H1 (cell line): Measurements from ENCODE around the gene ARHGAP6. TPM values are rescaled to one million over a fixed set of nuclear protein-coding genes. Genes with fewer than 3 reads are reported as not detected.

ENCODE experiments used
- CTCF ChIA-PET: fragments of 300-600 bp; sonication (Branson Sonifier 250); formaldehyde crosslinking; loops from one replicate; lab custom pipeline; 2021; ENCODE audit not compliant: partially characterized antibody; lab: Charles Lee
- POLR2A ChIA-PET: fragments of 300-600 bp; sonication (Branson Sonifier 250); formaldehyde crosslinking; loops from one replicate; lab custom pipeline; 2021; ENCODE audit warnings: inconsistent platforms; ENCODE audit not compliant: partially characterized antibody; lab: Charles Lee
- DNase-seq, 2 experiments: peaks; one replicate each; pipeline versions ENCODE4 v3.0.0 to v3.0.0-alpha.2; 2010 to 2022; ENCODE audit warnings: low spot score in 2 of 2, low read depth in 1 of 2, mixed read lengths in 1 of 2
- FAIRE-seq: peaks from 2 replicates; lab custom pipeline; 2011; peaks lifted over from hg19 to GRCh38; lab: Jason Lieb, UNC
- H2AFZ ChIP-seq: 2 replicates; pipeline ENCODE4 v1.8.1; 2012; ENCODE audit warnings: low read length, inconsistent platforms
- H2AK5ac ChIP-seq: 2 replicates; pipeline ENCODE4 v1.6.1; 2013; ENCODE audit warnings: low read depth, low read length
- H2BK120ac ChIP-seq: replicated peaks from 2 replicates; pipeline ENCODE3; 2013; ENCODE audit warnings: low read depth, low read length, inconsistent platforms
- H2BK12ac ChIP-seq: 2 replicates; pipeline ENCODE4 v1.6.1; 2013; ENCODE audit warnings: low read depth, low read length
- H2BK15ac ChIP-seq: 2 replicates; pipeline ENCODE4 v1.6.1; 2013; ENCODE audit warnings: low read length
- H2BK20ac ChIP-seq: 2 replicates; pipeline ENCODE4 v1.6.1; 2013; ENCODE audit warnings: low read length
- H2BK5ac ChIP-seq: 2 replicates; pipeline ENCODE4 v1.6.1; 2013; ENCODE audit warnings: low read depth, low read length
- H3K14ac ChIP-seq: 2 replicates; pipeline ENCODE4 v1.6.1; 2013; ENCODE audit warnings: inconsistent platforms; ENCODE audit not compliant: insufficient read length
- H3K18ac ChIP-seq: 2 replicates; pipeline ENCODE4 v1.6.1; 2013; ENCODE audit warnings: low read length; ENCODE audit errors: extremely low read depth
- H3K23ac ChIP-seq: 2 replicates; pipeline ENCODE4 v1.6.1; 2013; ENCODE audit warnings: inconsistent platforms; ENCODE audit not compliant: insufficient read length
- H3K23me2 ChIP-seq: 2 replicates; pipeline ENCODE4 v1.6.1; 2013; ENCODE audit warnings: low read depth, low read length
- H3K27ac ChIP-seq: 2 replicates; pipeline ENCODE4 v1.6.1; 2011; ENCODE audit warnings: low read depth, low read length, inconsistent platforms
- H3K27me3 ChIP-seq, 4 experiments: replicated peaks in 1 of 4; 1 replicate in 1 of 4; 2 replicates in 3 of 4; pipeline versions ENCODE4 v1.6.1 to v1.8.1; 2011 to 2013; ENCODE audit warnings: low read length in 3 of 4, mild to moderate bottlenecking in 3 of 4, inconsistent platforms in 2 of 4, mixed read lengths in 2 of 4, moderate library complexity in 1 of 4; ENCODE audit not compliant: control insufficient read depth in 3 of 4, insufficient read depth in 3 of 4; ENCODE audit errors: extremely low read depth in 1 of 4
- H3K36me3 ChIP-seq, 4 experiments: 2 replicates each; pipeline versions ENCODE4 v1.6.1 to v1.8.1; 2011 to 2013; ENCODE audit warnings: mild to moderate bottlenecking in 4 of 4, low read length in 3 of 4, moderate library complexity in 2 of 4, control low read depth in 1 of 4, inconsistent platforms in 1 of 4; ENCODE audit not compliant: insufficient read depth in 4 of 4, control insufficient read depth in 2 of 4
- H3K4ac ChIP-seq: replicated peaks from 2 replicates; pipeline ENCODE3; 2013; ENCODE audit warnings: low read length, low read depth, mixed read lengths, inconsistent platforms; ENCODE audit not compliant: insufficient read length
- H3K4me1 ChIP-seq, 4 experiments: replicated peaks in 1 of 4; 1 replicate in 1 of 4; 2 replicates in 3 of 4; pipeline versions ENCODE4 v1.6.1 to v1.8.1; 2011 to 2013; ENCODE audit warnings: low read length in 3 of 4, inconsistent platforms in 2 of 4, mixed read lengths in 1 of 4; ENCODE audit not compliant: insufficient read depth in 4 of 4, control insufficient read depth in 3 of 4
- H3K4me2 ChIP-seq, 2 experiments: 2 replicates each; pipeline versions ENCODE4 v1.6.1 to v1.8.1; 2011 to 2013; ENCODE audit warnings: low read depth in 2 of 2, low read length in 2 of 2, control low read depth in 1 of 2, inconsistent platforms in 1 of 2, mild to moderate bottlenecking in 1 of 2; ENCODE audit not compliant: insufficient read depth in 1 of 2
- H3K4me3 ChIP-seq, 4 experiments: fragments of 200-600, 300-600 bp in 1 of 4; sonication (generic), shearing (Covaris generic), sonication (Bioruptor Twin) in 1 of 4; 2 replicates each; pipeline versions ENCODE4 v1.5.1 to v1.8.1; 2011 to 2016; ENCODE audit warnings: low read length in 4 of 4, low read depth in 3 of 4, control low read depth in 2 of 4, inconsistent platforms in 2 of 4, mild to moderate bottlenecking in 2 of 4, mixed read lengths in 1 of 4, moderate library complexity in 1 of 4; ENCODE audit not compliant: insufficient read depth in 2 of 4; ENCODE audit errors: extremely low read depth in 1 of 4
- H3K56ac ChIP-seq: replicated peaks from 2 replicates; pipeline ENCODE3; 2013; ENCODE audit warnings: low read depth, mild to moderate bottlenecking, mixed read lengths, low read length, inconsistent platforms; ENCODE audit not compliant: insufficient read length
- H3K79me1 ChIP-seq: 2 replicates; pipeline ENCODE4 v1.6.1; 2013; ENCODE audit warnings: low read depth, low read length, control low read depth
- H3K79me2 ChIP-seq, 2 experiments: 2 replicates each; pipeline versions ENCODE4 v1.6.1 to v1.8.1; 2012 to 2013; ENCODE audit warnings: low read length in 2 of 2, mild to moderate bottlenecking in 2 of 2, inconsistent platforms in 1 of 2; ENCODE audit not compliant: insufficient read depth in 2 of 2, control insufficient read depth in 1 of 2
- H3K9ac ChIP-seq, 4 experiments: replicated peaks in 1 of 4; 1 replicate in 1 of 4; 2 replicates in 3 of 4; pipeline versions ENCODE4 v1.6.1 to v1.8.1; 2011 to 2013; ENCODE audit warnings: low read depth in 3 of 4, low read length in 3 of 4, control low read depth in 2 of 4, mild to moderate bottlenecking in 2 of 4, moderate library complexity in 2 of 4, inconsistent platforms in 1 of 4; ENCODE audit errors: extremely low read depth in 1 of 4
- H3K9me3 ChIP-seq, 2 experiments: 2 replicates each; pipeline versions ENCODE4 v1.6.1 to v1.8.1; 2012 to 2013; ENCODE audit warnings: mild to moderate bottlenecking in 2 of 2, moderate library complexity in 2 of 2, control low read depth in 1 of 2, inconsistent platforms in 1 of 2, low read depth in 1 of 2, low read length in 1 of 2, mixed read lengths in 1 of 2; ENCODE audit not compliant: insufficient read depth in 2 of 2
- H4K20me1 ChIP-seq, 2 experiments: replicated peaks in 1 of 2; 2 replicates each; pipeline versions ENCODE3 to v1.8.1; 2011 to 2013; ENCODE audit warnings: inconsistent platforms in 2 of 2, low read length in 2 of 2, mild to moderate bottlenecking in 1 of 2; ENCODE audit not compliant: insufficient read depth in 2 of 2, control insufficient read depth in 1 of 2
- H4K5ac ChIP-seq: 2 replicates; pipeline ENCODE4 v1.6.1; 2013; ENCODE audit warnings: low read length, low read depth, mixed read lengths, inconsistent platforms; ENCODE audit not compliant: insufficient read length
- H4K8ac ChIP-seq: 2 replicates; pipeline ENCODE4 v1.8.0; 2013; ENCODE audit warnings: mild to moderate bottlenecking, moderate library complexity, low read length, inconsistent platforms; ENCODE audit not compliant: insufficient read depth; ENCODE audit errors: extremely low read depth
- H4K91ac ChIP-seq: replicated peaks from 2 replicates; pipeline ENCODE3; 2013; ENCODE audit warnings: low read length, mixed read lengths, inconsistent platforms; ENCODE audit not compliant: insufficient read length
- CBX5 ChIP-seq: fragments of 300-800, 300-1000 bp; sonication (generic); IDR thresholded peaks from 2 replicates; pipeline ENCODE4 v1.7.1; 2016; ENCODE audit warnings: antibody characterized with exemption, low read length, low read depth
- CREB1 ChIP-seq: IDR thresholded peaks from 2 replicates; pipeline ENCODE4 v1.6.1; 2012; ENCODE audit warnings: inconsistent platforms
- FOSL1 ChIP-seq: IDR thresholded peaks from 2 replicates; pipeline ENCODE4 v1.6.1; 2011; ENCODE audit warnings: mild to moderate bottlenecking, low read depth, low read length, moderate library complexity; ENCODE audit not compliant: insufficient read depth
- GTF2F1 ChIP-seq: IDR thresholded peaks from 2 replicates; pipeline ENCODE4 v1.6.1; 2012; ENCODE audit warnings: low read depth, low read length, improper control_type of control experiment, borderline replicate concordance
- POLR2A ChIP-seq, 2 experiments: IDR thresholded peaks; 1 replicate in 1 of 2; 2 replicates in 1 of 2; pipeline ENCODE4 v1.6.1; 2011; ENCODE audit warnings: low read depth in 2 of 2, low read length in 2 of 2, mild to moderate bottlenecking in 2 of 2; ENCODE audit errors: control extremely low read depth in 1 of 2
- RAD21 ChIP-seq, 2 experiments: IDR thresholded peaks in 1 of 2; conservative IDR thresholded peaks in 1 of 2; 2 replicates each; pipeline ENCODE4 v1.6.1; 2011; ENCODE audit warnings: low read depth in 2 of 2, low read length in 2 of 2, improper control_type of control experiment in 1 of 2, inconsistent platforms in 1 of 2, mild to moderate bottlenecking in 1 of 2, moderate library complexity in 1 of 2
- RXRA ChIP-seq: IDR thresholded peaks from 2 replicates; pipeline ENCODE4 v1.6.1; 2011; ENCODE audit warnings: low read depth, mild to moderate bottlenecking, low read length, moderate library complexity; ENCODE audit not compliant: insufficient read depth
- SIN3A ChIP-seq, 2 experiments: IDR thresholded peaks in 1 of 2; conservative IDR thresholded peaks in 1 of 2; 2 replicates each; pipeline ENCODE4 v1.6.1; 2011 to 2012; ENCODE audit warnings: low read length in 2 of 2, improper control_type of control experiment in 1 of 2, low read depth in 1 of 2, mild to moderate bottlenecking in 1 of 2
- SIRT6 ChIP-seq: IDR thresholded peaks from one replicate; pipeline ENCODE4 v1.7.1; 2012; ENCODE audit warnings: low read length, inconsistent platforms
- SRF ChIP-seq: IDR thresholded peaks from 2 replicates; pipeline ENCODE4 v1.6.1; 2011; ENCODE audit warnings: mild to moderate bottlenecking, low read depth, low read length, moderate library complexity
- TEAD4 ChIP-seq: IDR thresholded peaks from 2 replicates; pipeline ENCODE4 v1.6.1; 2012; ENCODE audit warnings: low read depth, low read length, inconsistent platforms, mixed read lengths
- USF2 ChIP-seq: IDR thresholded peaks from 2 replicates; pipeline ENCODE4 v1.6.1; 2011; ENCODE audit warnings: low read length, improper control_type of control experiment
- ZNF274 ChIP-seq: IDR thresholded peaks from 2 replicates; pipeline ENCODE4 v1.7.0; 2012; ENCODE audit warnings: low read length, borderline replicate concordance; ENCODE audit errors: extremely low read depth
- WGBS, 2 experiments: shearing (Covaris generic) in 1 of 2; methylation state at CpG; one replicate each; pipeline versions ENCODE4 v1.1.6 to v1.1.7; 2013 to 2015; ENCODE audit warnings: low lambda C conversion rate in 2 of 2, mixed read lengths in 2 of 2, inconsistent platforms in 1 of 2, low coverage in 1 of 2, missing lambda C conversion rate in 1 of 2; ENCODE audit not compliant: insufficient replicate concordance in 2 of 2, insufficient coverage in 1 of 2, insufficient read length in 1 of 2; ENCODE audit errors: extremely low coverage in 1 of 2, missing lambda C conversion rate in 1 of 2; 5-methylcytosine and 5-hydroxymethylcytosine counted together
- polyA plus RNA-seq, 7 experiments: library from polyadenylated mRNA; depleted of rRNA in 3 of 7; stranded (reverse) in 5 of 7; unstranded in 2 of 7; fragments of >200 nt in 5 of 7; fragments of 200-250 nt in 2 of 7; gene quantifications; 1 replicate in 5 of 7; 2 replicates in 1 of 7; 4 replicates in 1 of 7; pipeline versions ENCODE4 v1.2.1 to v1.2.3, GENCODE V29; 2011 to 2013; ENCODE audit warnings: missing spikeins in 2 of 7, mixed read lengths in 2 of 7
- total RNA-seq: library from RNA; stranded (reverse); fragmentation: NEBNext Ultra II Directional; extraction: Animal tissue kit (Norgen Biotek cat#: 25700); gene quantifications from 2 replicates; pipeline ENCODE4 v1.2.1, GENCODE V29; 2021

ARHGAP6 gene
- total and polyA plus RNA-seq, 2 of the 8 experiments (the other 6 are each of a cell fraction or from before 2014, with no cell fraction given) = 0.35 to 0.82 TPM

- FAIRE-seq = no peak
- H4K91ac ChIP-seq = no peak overlapping the region
- H2BK120ac ChIP-seq = no peak overlapping the region
- no peaks in the 10 kb centered on the region for H3K79me1 ChIP-seq
- no peak overlapping the region for H4K8ac ChIP-seq
- no peaks in the 10 kb centered on the region for H3K4me1 ChIP-seq
- H3K27me3 ChIP-seq = no peaks in the 10 kb centered on the region
- POLR2A ChIA-PET = no interaction called here
- no peak overlapping the region for H3K4me2 ChIP-seq
- H2BK15ac ChIP-seq = no peak overlapping the region
- H3K9me3 ChIP-seq = no peaks in the 10 kb centered on the region
- H3K79me2 ChIP-seq = no peaks in the 10 kb centered on the region
- H2BK5ac ChIP-seq = no peak overlapping the region
- H3K23ac ChIP-seq = no peak overlapping the region
- no peak overlapping the region for H2BK20ac ChIP-seq
- no peaks in the 10 kb centered on the region for H4K20me1 ChIP-seq
- H3K18ac ChIP-seq = no peak overlapping the region
- TF ChIP-seq FOSL1 (no peak), TEAD4 (no peak), CREB1 (no peak), SIN3A (conservative IDR thresholded peaks at IDR 0.05 in 1 of 2, IDR thresholded peaks at IDR 0.05 in 1 of 2; ENCODE audit: low read depth in 1 of 2, low read length in 2 of 2) (no peak), GTF2F1 (no peak), SIRT6 (no peak), RXRA (no peak), RAD21 (IDR thresholded peaks at IDR 0.05 in 1 of 2, conservative IDR thresholded peaks at IDR 0.05 in 1 of 2; ENCODE audit: low read depth in 2 of 2, low read length in 2 of 2) (no peak), ZNF274 (no peak), POLR2A (IDR thresholded peaks at IDR 0.05; ENCODE audit: control extremely low read depth in 1 of 2, low read depth in 2 of 2, low read length in 2 of 2) (no peak), CBX5 (no peak), SRF (no peak), USF2 (no peak)
- TF ChIP-seq, all 59 proteins: peak for 0
- Histone ChIP-seq H3K4ac (no peak overlapping the region), H3K56ac (no peak overlapping the region), H2AFZ (no peak overlapping the region), H3K36me3 (no peaks in the 10 kb centered on the region), H4K5ac (no peak overlapping the region), H2AK5ac (no peak overlapping the region), H3K4me3 (no peak overlapping the region), H3K27ac (no peak overlapping the region), H3K14ac (no peak overlapping the region), H3K23me2 (no peaks in the 10 kb centered on the region), H3K9ac (no peak overlapping the region), H2BK12ac (no peak overlapping the region)
- CTCF ChIA-PET = no interaction called here
- DNase-seq = no peak
- 90% methylated on average over 2 of the region's 2 CpGs; no CpG with 5 or more reads in 1 of the 2 experiments for WGBS, 2 experiments
These were observed 268.0 kb downstream of the ARHGAP6 start for GRCh38 chrX:11397680-11398079.
